ENCODE measurements around the gene FAM83D. TPM values are rescaled to one million over a fixed set of nuclear protein-coding genes. Genes with fewer than 3 reads are reported as not detected.

FAM83D gene
- total RNA-seq, 2 experiments from 2014 or later: 1.8 to 1.9 TPM

GRCh38 chr20:38883981-38884733 is 42.1 kb upstream of the FAM83D start:
- no peaks in the 10 kb centered on the region for H3K9me3 ChIP-seq (ENCODE audit: control insufficient read depth in 1 of 2, insufficient read depth in 1 of 2, low read length in 2 of 2)
- CTCF ChIA-PET: interaction anchor here (1.7 kb wide), 1 partner anchor 9 kb away, joined by 7 read pairs; no protein-coding TSS in a partner anchor
- H3K4me3 ChIP-seq (ENCODE audit: low read length): no peak overlapping the region
- Mint-ChIP-seq H3K27me3 (no peaks in the 10 kb centered on the region), H3K9me3 (no peaks in the 10 kb centered on the region), H3K27ac (peak overlapping the region; percentile 36), H3K36me3 (ENCODE audit: low read depth) (peaks cover 19% of the 10 kb centered on the region), H3K4me3 (no peak overlapping the region), H3K4me1 (ENCODE audit: low read depth) (peaks cover 59% of the 10 kb centered on the region)
- intact Hi-C loops (cut with DNase I, micrococcal nuclease): no loop called here
- ATAC-seq (ENCODE audit: poor library complexity) (no peak), DNase-seq (no peak)
- no peak for TF ChIP-seq CTCF (IDR thresholded peaks at IDR 0.05)
- H3K27ac ChIP-seq (ENCODE audit: low read depth in 1 of 2, low read length in 2 of 2): no peak overlapping the region
- peaks cover 9% of the 10 kb centered on the region for H3K36me3 ChIP-seq (ENCODE audit: insufficient read depth, low read length)
- no peaks in the 10 kb centered on the region for H3K27me3 ChIP-seq (ENCODE audit: control insufficient read depth in 1 of 2, insufficient read depth in 2 of 2, low read length in 2 of 2)
- POLR2A ChIA-PET: interaction anchor here (0.7 to 1.8 kb wide), 3 partner anchors 9 to 96 kb away, joined by 3 to 7 read pairs (median 3); partner anchors contain the start of gene PPP1R16B
- peaks cover 33% of the 10 kb centered on the region for H3K4me1 ChIP-seq (ENCODE audit: insufficient read depth, low read length)

GRCh38 chr20:38885357-38885756 is 40.9 kb upstream of the FAM83D start:
- no peak overlapping the region for H3K4me3 ChIP-seq (ENCODE audit: low read length)
- peaks cover 52% of the 10 kb centered on the region for H3K4me1 Mint-ChIP-seq (ENCODE audit: low read depth)
- peaks cover 18% of the 10 kb centered on the region for H3K36me3 ChIP-seq (ENCODE audit: insufficient read depth, low read length)
- intact Hi-C loops (cut with DNase I, micrococcal nuclease): no loop called here
- H3K27me3 ChIP-seq (ENCODE audit: control insufficient read depth in 1 of 2, insufficient read depth in 2 of 2, low read length in 2 of 2): no peaks in the 10 kb centered on the region
- no peak for DNase-seq
- CTCF ChIA-PET: no interaction called here
- H3K36me3 Mint-ChIP-seq (ENCODE audit: low read depth): peaks cover 24% of the 10 kb centered on the region
- POLR2A ChIA-PET: no interaction called here
- no peaks in the 10 kb centered on the region for H3K9me3 Mint-ChIP-seq
- H3K4me3 Mint-ChIP-seq: no peak overlapping the region
- no peaks in the 10 kb centered on the region for H3K9me3 ChIP-seq (ENCODE audit: control insufficient read depth in 1 of 2, insufficient read depth in 1 of 2, low read length in 2 of 2)
- no peak overlapping the region for H3K27ac ChIP-seq (ENCODE audit: low read depth in 1 of 2, low read length in 2 of 2)
- H3K27me3 Mint-ChIP-seq: no peaks in the 10 kb centered on the region
- no peak overlapping the region for H3K27ac Mint-ChIP-seq
- no peak for ATAC-seq (ENCODE audit: poor library complexity)
- no peak for TF ChIP-seq CTCF (IDR thresholded peaks at IDR 0.05)
- peaks cover 33% of the 10 kb centered on the region for H3K4me1 ChIP-seq (ENCODE audit: insufficient read depth, low read length)

GRCh38 chr20:38888059-38888831 is 38.0 kb upstream of the FAM83D start:
- peak overlapping the region; percentile 8 for H3K27ac Mint-ChIP-seq
- ATAC-seq (ENCODE audit: poor library complexity): no peak

More at GRCh38 chr20:38888059-38888831, 38.0 kb upstream of the FAM83D start:
- Histone ChIP-seq H3K9me3 (ENCODE audit: control insufficient read depth in 1 of 2, insufficient read depth in 1 of 2, low read length in 2 of 2) (no peaks in the 10 kb centered on the region), H3K27ac (ENCODE audit: low read depth in 1 of 2, low read length in 2 of 2) (no peak overlapping the region), H3K4me1 (ENCODE audit: insufficient read depth, low read length) (peaks cover 20% of the 10 kb centered on the region), H3K27me3 (ENCODE audit: control insufficient read depth in 1 of 2, insufficient read depth in 2 of 2, low read length in 2 of 2) (no peaks in the 10 kb centered on the region), H3K36me3 (ENCODE audit: insufficient read depth, low read length) (peaks cover 23% of the 10 kb centered on the region), H3K4me3 (ENCODE audit: low read length) (no peak overlapping the region)
- no peak for TF ChIP-seq CTCF (IDR thresholded peaks at IDR 0.05)
- Mint-ChIP-seq H3K36me3 (ENCODE audit: low read depth) (peaks cover 23% of the 10 kb centered on the region), H3K4me1 (ENCODE audit: low read depth) (peaks cover 37% of the 10 kb centered on the region), H3K27me3 (no peaks in the 10 kb centered on the region), H3K4me3 (no peak overlapping the region), H3K9me3 (no peaks in the 10 kb centered on the region)
- POLR2A ChIA-PET: interaction anchor here (1.2 to 1.7 kb wide), 2 partner anchors 13 to 83 kb away, joined by 4 to 7 read pairs; partner anchors contain the start of gene PPP1R16B
- CTCF ChIA-PET: no interaction called here
- DNase-seq: no peak
- intact Hi-C loops (cut with DNase I, micrococcal nuclease): no loop called here
